ENCODE data around the gene USP40. TPM values are rescaled to one million over a fixed set of nuclear protein-coding genes. Genes with fewer than 3 reads are reported as not detected.

Gene USP40
- total and polyA plus RNA-seq, 9 of the 15 experiments (the other 6 are each of a cell fraction or from before 2014, with no cell fraction given): 5.5 to 15.0 (median 9.3) TPM

- no peak overlapping the region for H3K9ac ChIP-seq (ENCODE audit: insufficient read depth in 1 of 2, low read depth in 2 of 2, low read length in 2 of 2)
- no peak for FAIRE-seq
- BruUV-seq (replicated peaks): no TSS peak
- no peaks in the 10 kb centered on the region for H3K79me2 ChIP-seq (ENCODE audit: control insufficient read depth, insufficient read depth, low read length)
- no peaks in the 10 kb centered on the region for H3K9me3 ChIP-seq (replicated peaks; ENCODE audit: control insufficient read depth, insufficient read depth, low read depth, low read length)
- no peak overlapping the region for H2AFZ ChIP-seq (ENCODE audit: low read depth, low read length)
- no peak for ATAC-seq
- TF ChIP-seq NELFE (IDR thresholded peaks at IDR 0.05; ENCODE audit: insufficient read depth, insufficient read length): no peak
- no peak for TF ChIP-seq SMAD2 (IDR thresholded peaks at IDR 0.05; ENCODE audit: low read depth, low read length)
- TF ChIP-seq ZNF324 (CRISPR knock-in tag; IDR thresholded peaks at IDR 0.05): no peak
- TF ChIP-seq ZNF121 (CRISPR knock-in tag; conservative IDR thresholded peaks at IDR 0.05): no peak
- TF ChIP-seq NFYB (IDR thresholded peaks at IDR 0.05; ENCODE audit: extremely low read depth, insufficient read length): no peak
- H3K9me1 ChIP-seq (ENCODE audit: control insufficient read depth, insufficient read depth, low read length): no peaks in the 10 kb centered on the region
- in situ Hi-C loops (cut with MboI) (no loop called here), intact Hi-C loops (cut with micrococcal nuclease) (no loop called here)
- H3K4me2 ChIP-seq (ENCODE audit: insufficient read depth, low read length): no peak overlapping the region
- no peaks in the 10 kb centered on the region for H3K27me3 ChIP-seq (ENCODE audit: control insufficient read depth in 2 of 2, insufficient read depth in 2 of 2, low read length in 2 of 2)
- H3K27ac ChIP-seq (ENCODE audit: extremely low read depth, low read depth, low read length): no peak overlapping the region
- H3K4me3 ChIP-seq: no peak overlapping the region
- POLR2A ChIA-PET: no interaction called here
- no peaks in the 10 kb centered on the region for H3K4me1 ChIP-seq (replicated peaks in 1 of 2; ENCODE audit: control insufficient read depth in 2 of 2, insufficient read depth in 2 of 2, low read length in 2 of 2)
- H3K36me3 ChIP-seq (ENCODE audit: control insufficient read depth, insufficient read depth, low read length): 0 out of 3 replicates have a peak, but pooled peaks cover 7% of the 10 kb centered on the region
- WGBS (ENCODE audit: insufficient coverage, low coverage, missing lambda C conversion rate): 22% methylated on average over 1 of the region's 1 CpG
- H4K20me1 ChIP-seq (replicated peaks; ENCODE audit: control insufficient read depth, insufficient read depth, low read length): no peaks in the 10 kb centered on the region
- CTCF ChIA-PET (ENCODE audit: low intra/inter-chr PET ratio): no interaction called here
- DNase-seq (ENCODE audit: extremely low read depth in 1 of 4, low spot score in 3 of 4): no peak
Measured at GRCh38 chr2:233530381-233530780, 36.2 kb downstream of the USP40 start.

- Histone ChIP-seq H3K4me3 (no peak overlapping the region), H3K27me3 (ENCODE audit: control insufficient read depth in 2 of 2, insufficient read depth in 2 of 2, low read length in 2 of 2) (no peaks in the 10 kb centered on the region), H4K20me1 (replicated peaks; ENCODE audit: control insufficient read depth, insufficient read depth, low read length) (no peaks in the 10 kb centered on the region), H3K27ac (ENCODE audit: extremely low read depth, low read depth, low read length) (no peak overlapping the region), H3K9ac (ENCODE audit: insufficient read depth in 1 of 2, low read depth in 2 of 2, low read length in 2 of 2) (no peak overlapping the region), H3K4me1 (replicated peaks in 1 of 2; ENCODE audit: control insufficient read depth in 2 of 2, insufficient read depth in 2 of 2, low read length in 2 of 2) (no peaks in the 10 kb centered on the region), H3K9me1 (ENCODE audit: control insufficient read depth, insufficient read depth, low read length) (no peaks in the 10 kb centered on the region), H2AFZ (ENCODE audit: low read depth, low read length) (no peak overlapping the region), H3K9me3 (replicated peaks; ENCODE audit: control insufficient read depth, insufficient read depth, low read depth, low read length) (no peaks in the 10 kb centered on the region), H3K4me2 (ENCODE audit: insufficient read depth, low read length) (no peak overlapping the region), H3K36me3 (ENCODE audit: control insufficient read depth, insufficient read depth, low read length) (peaks cover 5% of the 10 kb centered on the region; the same call in 2 of the 3 replicates), H3K79me2 (ENCODE audit: control insufficient read depth, insufficient read depth, low read length) (no peaks in the 10 kb centered on the region)
- BruUV-seq (replicated peaks): no TSS peak
- intact Hi-C loops (cut with micrococcal nuclease) (no loop called here), in situ Hi-C loops (cut with MboI) (no loop called here)
- ChIA-PET POLR2A (no interaction called here), CTCF (ENCODE audit: low intra/inter-chr PET ratio) (no interaction called here)
- FAIRE-seq (no peak), ATAC-seq (no peak), DNase-seq (ENCODE audit: extremely low read depth in 1 of 4, low spot score in 3 of 4) (no peak)
- WGBS (ENCODE audit: insufficient coverage, low coverage, missing lambda C conversion rate): 92% methylated on average over 10 of the region's 10 CpGs
- no peak for TF ChIP-seq PTBP1 (IDR thresholded peaks at IDR 0.05; ENCODE audit: low read depth, low read length)
Measured at GRCh38 chr2:233528182-233528581, 38.4 kb downstream of the USP40 start.
